GM23338 (cell line): ENCODE measurements around the gene ZBP1. TPM values are rescaled to one million over a fixed set of nuclear protein-coding genes. Genes with fewer than 3 reads are reported as not detected.

Source experiments
- ATAC-seq: fragments of 200-7000 bp; cut with Tn5 transposase; 3 replicates; pipeline ENCODE4 v1.9.1; 2020
- DNase-seq: peaks from one replicate; pipeline ENCODE4 v3.0.0-alpha.2; 2015; ENCODE audit warnings: low spot score
- H2AFZ ChIP-seq: fragments of 200-600 bp; sonication (generic); 2 replicates; pipeline ENCODE4 v1.8.0; 2016; ENCODE audit warnings: antibody characterized with exemption, mild to moderate bottlenecking, moderate library complexity
- H3F3A ChIP-seq: fragments of 200-600 bp; sonication (generic); replicated peaks from 2 replicates; pipeline ENCODE4 v1.8.0; 2017; ENCODE audit warnings: antibody characterized with exemption, mixed run types, low read depth
- H3K27ac ChIP-seq: fragments of 200-600 bp; sonication (generic); 2 replicates; pipeline ENCODE4 v1.6.1; 2016; ENCODE audit warnings: low read depth
- H3K27me3 ChIP-seq: fragments of 200-600 bp; sonication (generic); 2 replicates; pipeline ENCODE4 v1.8.0; 2016; ENCODE audit warnings: mild to moderate bottlenecking, mixed run types, moderate library complexity; ENCODE audit not compliant: insufficient read depth
- H3K36me3 ChIP-seq: fragments of 200-600 bp; sonication (generic); 2 replicates; pipeline ENCODE4 v1.8.0; 2016; ENCODE audit warnings: mild to moderate bottlenecking; ENCODE audit not compliant: insufficient read depth
- H3K4me1 ChIP-seq: fragments of 200-600 bp; sonication (generic); 2 replicates; pipeline ENCODE4 v1.8.0; 2016; ENCODE audit warnings: mild to moderate bottlenecking, moderate library complexity; ENCODE audit not compliant: insufficient read depth
- H3K4me2 ChIP-seq: fragments of 200-600 bp; sonication (generic); 2 replicates; pipeline ENCODE4 v1.7.1; 2017; ENCODE audit warnings: mixed run types
- H3K4me3 ChIP-seq: fragments of 200-600 bp; sonication (generic); 2 replicates; pipeline ENCODE4 v1.6.1; 2016; ENCODE audit warnings: mixed run types
- H3K79me2 ChIP-seq: fragments of 200-600 bp; sonication (generic); replicated peaks from 2 replicates; pipeline ENCODE4 v1.8.0; 2017; ENCODE audit warnings: mild to moderate bottlenecking; ENCODE audit not compliant: insufficient read depth
- H3K9me2 ChIP-seq: fragments of 200-600 bp; sonication (generic); 2 replicates; pipeline ENCODE4 v1.8.0; 2017; ENCODE audit not compliant: insufficient read depth
- H4K20me1 ChIP-seq: fragments of 200-600 bp; sonication (generic); replicated peaks from 2 replicates; pipeline ENCODE4 v1.8.0; 2017; ENCODE audit warnings: mild to moderate bottlenecking; ENCODE audit not compliant: insufficient read depth
- H3K27ac Mint-ChIP-seq: 2 replicates; pipeline ENCODE4 v1.8.0; 2020; ENCODE audit warnings: inconsistent platforms, mild to moderate bottlenecking, moderate library complexity, mixed read lengths
- H3K27me3 Mint-ChIP-seq: 3 replicates; pipeline ENCODE4 v1.8.0; 2022; ENCODE audit warnings: low read depth, mild to moderate bottlenecking, moderate library complexity, mixed read lengths, inconsistent platforms; ENCODE audit not compliant: insufficient read depth, poor library complexity
- H3K36me3 Mint-ChIP-seq: 3 replicates; pipeline ENCODE4 v1.8.0; 2021; ENCODE audit warnings: low read depth, mild to moderate bottlenecking, inconsistent platforms, moderate library complexity, mixed read lengths
- H3K4me1 Mint-ChIP-seq: 3 replicates; pipeline ENCODE4 v1.8.0; 2020; ENCODE audit warnings: mild to moderate bottlenecking, inconsistent platforms, mixed read lengths
- H3K4me3 Mint-ChIP-seq: 3 replicates; pipeline ENCODE4 v1.8.0; 2021; ENCODE audit warnings: moderate library complexity, mild to moderate bottlenecking, inconsistent platforms, mixed read lengths
- H3K9me3 Mint-ChIP-seq: 3 replicates; pipeline ENCODE4 v1.8.0; 2020; ENCODE audit warnings: moderate library complexity, mild to moderate bottlenecking, inconsistent platforms, mixed read lengths
- CREB1 ChIP-seq: fragments of 250-450 bp; sonication (Bioruptor Pico); IDR thresholded peaks from 2 replicates; pipeline ENCODE4 v1.5.0; 2020; ENCODE audit warnings: low read depth, mild to moderate bottlenecking, moderate library complexity
- ETS1 ChIP-seq: IDR thresholded peaks from 2 replicates; pipeline ENCODE4 v1.6.1; 2016; ENCODE audit warnings: antibody characterized with exemption
- EZH2phosphoT487 ChIP-seq: fragments of 200-600 bp; sonication (generic); IDR thresholded peaks from one replicate; pipeline ENCODE4 v1.8.1; 2018; ENCODE audit warnings: antibody characterized with exemption; ENCODE audit not compliant: unreplicated experiment
- NANOG ChIP-seq: IDR thresholded peaks from 2 replicates; pipeline ENCODE4 v1.6.1; 2016; ENCODE audit warnings: antibody characterized with exemption, borderline replicate concordance
- POLR2AphosphoS5 ChIP-seq: IDR thresholded peaks from 2 replicates; pipeline ENCODE4 v1.6.1; 2016; ENCODE audit warnings: antibody characterized with exemption, low read depth
- REST ChIP-seq: IDR thresholded peaks from one replicate; pipeline ENCODE4 v1.6.1; 2018; ENCODE audit warnings: antibody characterized with exemption; ENCODE audit not compliant: unreplicated experiment
- STAT1 ChIP-seq: IDR thresholded peaks from one replicate; pipeline ENCODE4 v1.6.1; 2016; ENCODE audit warnings: antibody characterized with exemption; ENCODE audit not compliant: unreplicated experiment
- ZNF331 ChIP-seq: fragments of 250-450 bp; sonication (Bioruptor Pico); IDR thresholded peaks from 2 replicates; pipeline ENCODE4 v1.5.0; 2020; ENCODE audit warnings: low read depth, mild to moderate bottlenecking, moderate library complexity
- ZNF462 ChIP-seq: fragments of 250-450 bp; sonication (Bioruptor Pico); IDR thresholded peaks from 2 replicates; pipeline ENCODE4 v1.5.0; 2020; ENCODE audit warnings: mild to moderate bottlenecking, moderate library complexity
- polyA plus RNA-seq: library from polyadenylated mRNA; unstranded; fragments of >200 nt; fragmentation: Nextera tagmentation; extraction: Ambion mirVana; gene quantifications from 2 replicates; pipeline ENCODE4 v1.2.1, GENCODE V29; 2016
- total RNA-seq: library from RNA; depleted of rRNA; stranded (reverse); fragments of >200 nt; shearing (Covaris generic); gene quantifications from 2 replicates; pipeline ENCODE4 v1.2.3, GENCODE V29; 2014

ZBP1 gene
- total and polyA plus RNA-seq, 2 experiments from 2014 or later = not detected

DNA sequence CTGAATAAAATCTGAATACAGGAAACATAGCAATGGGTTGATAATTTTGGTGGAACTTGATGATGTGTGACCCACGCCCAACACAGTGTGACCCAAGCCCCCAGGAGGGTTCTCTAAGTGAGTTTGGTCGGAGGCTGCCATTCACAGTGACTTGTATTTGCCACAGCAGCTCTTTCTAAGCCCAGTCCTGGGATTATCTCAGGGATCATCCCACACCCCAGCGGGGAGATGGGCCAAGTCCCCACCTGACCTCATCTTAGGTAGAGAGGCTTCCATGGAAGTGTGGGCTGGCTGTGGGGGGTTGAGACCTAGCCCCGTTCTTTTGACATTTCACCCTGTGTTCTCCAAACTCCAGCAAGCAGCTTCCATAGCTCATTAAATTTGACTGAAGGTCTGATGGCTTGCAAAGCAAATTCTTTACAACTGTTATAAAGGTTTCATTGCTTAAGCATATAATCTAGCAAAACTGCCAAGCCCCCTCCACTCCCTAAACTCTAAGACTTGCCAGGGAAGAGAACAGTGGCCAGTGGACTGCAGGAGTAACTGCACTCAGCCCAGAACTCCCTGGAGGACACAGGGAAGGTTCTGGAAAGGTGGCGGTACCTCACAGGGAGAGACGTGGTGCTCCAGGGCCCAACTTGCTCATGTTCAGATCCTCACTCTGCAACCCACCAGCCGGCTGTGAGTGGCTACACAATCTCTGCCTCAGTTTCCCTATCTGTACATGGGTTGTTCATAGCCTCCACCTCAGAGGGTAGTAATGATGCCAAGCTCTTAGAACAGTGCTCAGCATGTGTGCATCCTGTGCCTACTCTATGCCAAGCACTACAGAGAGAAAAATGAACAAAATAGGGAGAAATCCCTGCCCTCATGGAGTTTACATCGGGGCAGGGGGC, 60.3 kb downstream of the ZBP1 start:
- H3K27ac Mint-ChIP-seq = no peak overlapping the region
- H3K4me3 ChIP-seq = no peak overlapping the region
- DNase-seq (no peak), ATAC-seq (no peak)
- H2AFZ ChIP-seq = no peak overlapping the region
- no peaks in the 10 kb centered on the region for H3F3A ChIP-seq
- H3K27ac ChIP-seq = no peak overlapping the region
- H3K27me3 ChIP-seq = no peaks in the 10 kb centered on the region
- no peaks in the 10 kb centered on the region for H3K36me3 ChIP-seq
- no peaks in the 10 kb centered on the region for H3K79me2 ChIP-seq
- peaks cover 3% of the 10 kb centered on the region for H3K27me3 Mint-ChIP-seq
- no peak overlapping the region for H3K4me3 Mint-ChIP-seq
- no peak overlapping the region for H3K4me2 ChIP-seq
- no peaks in the 10 kb centered on the region for H4K20me1 ChIP-seq
- 0 out of 2 replicates have a peak, but pooled peaks cover 6% of the 10 kb centered on the region for H3K9me2 ChIP-seq
- no peaks in the 10 kb centered on the region for H3K4me1 ChIP-seq
- TF ChIP-seq ETS1 (no peak), REST (no peak), POLR2AphosphoS5 (no peak), CREB1 (CRISPR knock-in tag) (no peak), NANOG (no peak), ZNF331 (CRISPR knock-in tag) (no peak), EZH2phosphoT487 (no peak), ZNF462 (CRISPR knock-in tag) (no peak), STAT1 (no peak)
- no peaks in the 10 kb centered on the region for H3K4me1 Mint-ChIP-seq
- no peaks in the 10 kb centered on the region for H3K36me3 Mint-ChIP-seq
- peaks cover 2% of the 10 kb centered on the region; the same call in 1 of the 3 replicates for H3K9me3 Mint-ChIP-seq
